ENCODE data around the gene RTL1.

RTL1 gene

GRCh38 chr14:100903134-100903468, 421 bp downstream of the RTL1 start:
- TF ChIP-seq CTCF (IDR thresholded peaks at IDR 0.05; ENCODE audit: insufficient read depth, low read length), result no peak
- TF ChIP-seq GABPA (IDR thresholded peaks at IDR 0.05; ENCODE audit: low read depth), result no peak
- no peak for TF ChIP-seq SPI1 (IDR thresholded peaks at IDR 0.05; ENCODE audit: borderline replicate concordance, low read depth)
- H3K4me3 ChIP-seq (replicated peaks; ENCODE audit: insufficient read depth, low read length), result no peak overlapping the region
- H3K27me3 ChIP-seq (ENCODE audit: insufficient read depth, poor library complexity, severe bottlenecking), result peaks cover 29% of the 10 kb centered on the region
- DNase-seq (ENCODE audit: low read depth in 1 of 2, low spot score in 1 of 2), result no peak
- H3K27ac ChIP-seq (replicated peaks), result no peak overlapping the region

GRCh38 chr14:100902295-100903133, 1.0 kb downstream of the RTL1 start:
- Histone ChIP-seq H3K27ac (replicated peaks) (no peak overlapping the region), H3K27me3 (ENCODE audit: insufficient read depth, poor library complexity, severe bottlenecking) (peaks cover 30% of the 10 kb centered on the region), H3K4me3 (replicated peaks; ENCODE audit: insufficient read depth, low read length) (no peak overlapping the region)
- TF ChIP-seq GABPA (IDR thresholded peaks at IDR 0.05; ENCODE audit: low read depth) (no peak), POLR2AphosphoS5 (IDR thresholded peaks at IDR 0.05; ENCODE audit: low read depth) (no peak), REST (IDR thresholded peaks at IDR 0.05; ENCODE audit: insufficient replicate concordance, low read depth) (no peak), CTCF (IDR thresholded peaks at IDR 0.05; ENCODE audit: insufficient read depth, low read length) (no peak), SPI1 (IDR thresholded peaks at IDR 0.05; ENCODE audit: borderline replicate concordance, low read depth) (no peak)
- no peak for DNase-seq (ENCODE audit: low read depth in 1 of 2, low spot score in 1 of 2)

- TF ChIP-seq POLR2AphosphoS5 (IDR thresholded peaks at IDR 0.05; ENCODE audit: low read depth), result no peak
- TF ChIP-seq REST (IDR thresholded peaks at IDR 0.05; ENCODE audit: insufficient replicate concordance, low read depth), result no peak
- TF ChIP-seq SPI1 (IDR thresholded peaks at IDR 0.05; ENCODE audit: borderline replicate concordance, low read depth), result no peak
- no peak for TF ChIP-seq GABPA (IDR thresholded peaks at IDR 0.05; ENCODE audit: low read depth)
- TF ChIP-seq CTCF (IDR thresholded peaks at IDR 0.05; ENCODE audit: insufficient read depth, low read length), result no peak
- no peak for DNase-seq (ENCODE audit: low read depth in 1 of 2, low spot score in 1 of 2)
- no peak overlapping the region for H3K4me3 ChIP-seq (replicated peaks; ENCODE audit: insufficient read depth, low read length)
- peaks cover 27% of the 10 kb centered on the region for H3K27me3 ChIP-seq (ENCODE audit: insufficient read depth, poor library complexity, severe bottlenecking)
- no peak overlapping the region for H3K27ac ChIP-seq (replicated peaks)
Observed at GRCh38 chr14:100901391-100902183, 1.9 kb downstream of the RTL1 start.

Data from HL-60 (cell line).